HG03064 (cell line): Measurements from ENCODE around the gene NDUFS7.

Experiments used
- ATAC-seq: cut with Tn5 transposase; IDR thresholded peaks from one replicate; pipeline ENCODE4 v1.9.1; 2021; ENCODE audit warnings: low read depth; ENCODE audit not compliant: unreplicated experiment

The NDUFS7 gene

DNA sequence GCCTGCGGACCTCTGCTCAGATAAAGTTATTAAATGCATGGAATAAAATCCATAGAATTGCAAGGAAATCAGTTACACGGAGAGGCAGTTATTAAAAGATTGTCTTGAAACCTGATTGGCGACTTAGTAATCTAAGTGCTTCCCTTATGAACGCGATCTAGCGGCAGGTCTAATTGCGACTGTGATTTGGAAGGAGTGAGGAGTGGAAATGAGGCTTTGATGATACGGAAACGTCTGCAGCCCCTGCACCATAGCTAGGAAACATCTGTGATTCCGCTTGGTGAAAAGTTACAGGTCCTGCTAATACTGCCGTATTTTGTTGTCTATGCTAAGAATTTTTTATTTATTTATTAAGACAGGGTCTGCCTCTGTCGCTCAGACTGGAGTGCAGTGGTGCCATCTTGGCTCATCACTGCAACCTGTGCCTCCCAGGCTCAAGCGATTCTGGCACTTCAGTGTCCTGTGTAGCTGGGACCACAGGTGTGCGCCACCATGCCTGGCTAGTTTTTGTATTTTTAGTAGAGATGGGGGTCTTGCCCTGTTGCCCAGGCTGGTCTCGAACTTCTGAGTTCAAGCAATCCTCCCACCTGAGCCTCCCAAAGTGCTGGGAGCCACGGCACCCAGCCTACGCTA lies 887 bp downstream of the NDUFS7 start:
- ATAC-seq, result no peak

DNA sequence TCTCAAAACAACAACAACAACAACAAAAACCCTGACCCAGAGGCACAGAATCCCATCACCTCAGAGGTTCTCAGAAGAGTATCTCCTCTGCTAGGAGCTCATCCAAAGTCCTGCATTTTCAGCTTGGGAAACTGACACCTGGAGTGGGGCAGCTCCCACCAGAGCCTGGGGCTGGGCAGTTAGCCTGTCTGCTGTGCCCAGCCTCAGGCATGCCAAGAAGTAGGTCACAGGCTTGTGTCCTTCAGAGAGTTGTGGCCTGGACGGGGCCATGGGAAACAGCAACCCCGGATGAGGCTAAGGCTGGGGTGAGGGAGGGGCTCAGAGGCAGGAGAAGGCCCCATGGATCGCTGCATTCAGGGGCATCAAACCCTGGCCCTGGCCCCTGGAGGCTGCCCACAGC lies 2.1 kb downstream of the NDUFS7 start:
- no peak for ATAC-seq

DNA sequence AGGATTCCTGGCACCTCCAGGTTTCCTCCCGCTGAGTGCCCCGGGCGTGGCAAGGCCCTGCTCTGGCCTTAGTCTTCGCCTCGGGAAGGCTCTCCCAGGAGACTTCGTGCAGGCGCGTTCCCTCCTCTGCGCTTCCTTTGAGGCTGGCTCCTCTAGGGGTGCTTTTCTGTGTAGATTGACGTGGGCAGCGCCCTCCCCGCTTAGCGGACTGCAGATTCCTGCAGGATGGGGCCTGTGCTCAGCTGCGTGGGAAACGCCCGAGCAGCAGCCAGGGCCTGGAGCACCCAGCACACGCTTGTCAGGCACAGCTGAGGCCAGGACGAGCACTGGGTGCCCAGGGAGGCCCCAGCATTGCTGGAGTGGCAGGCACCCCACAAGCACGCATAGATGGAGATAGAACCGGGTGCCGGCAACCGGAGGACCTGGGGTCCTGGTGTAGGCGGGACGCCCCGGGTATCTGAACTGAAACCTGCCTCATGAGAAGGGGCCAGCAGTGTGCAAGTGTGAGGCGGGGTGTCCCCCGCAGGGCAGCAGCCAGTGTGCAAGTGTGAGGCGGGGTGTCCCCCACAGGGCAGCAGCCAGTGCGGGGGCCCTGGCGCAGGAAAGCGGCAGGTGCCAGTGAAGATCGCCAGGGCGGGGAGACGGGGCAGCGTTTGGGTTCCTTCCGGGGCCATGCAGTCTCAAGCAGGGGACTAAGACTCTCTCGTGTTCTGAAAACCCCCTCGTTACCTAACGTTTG lies 3.4 kb downstream of the NDUFS7 start:
- ATAC-seq, result no peak

DNA sequence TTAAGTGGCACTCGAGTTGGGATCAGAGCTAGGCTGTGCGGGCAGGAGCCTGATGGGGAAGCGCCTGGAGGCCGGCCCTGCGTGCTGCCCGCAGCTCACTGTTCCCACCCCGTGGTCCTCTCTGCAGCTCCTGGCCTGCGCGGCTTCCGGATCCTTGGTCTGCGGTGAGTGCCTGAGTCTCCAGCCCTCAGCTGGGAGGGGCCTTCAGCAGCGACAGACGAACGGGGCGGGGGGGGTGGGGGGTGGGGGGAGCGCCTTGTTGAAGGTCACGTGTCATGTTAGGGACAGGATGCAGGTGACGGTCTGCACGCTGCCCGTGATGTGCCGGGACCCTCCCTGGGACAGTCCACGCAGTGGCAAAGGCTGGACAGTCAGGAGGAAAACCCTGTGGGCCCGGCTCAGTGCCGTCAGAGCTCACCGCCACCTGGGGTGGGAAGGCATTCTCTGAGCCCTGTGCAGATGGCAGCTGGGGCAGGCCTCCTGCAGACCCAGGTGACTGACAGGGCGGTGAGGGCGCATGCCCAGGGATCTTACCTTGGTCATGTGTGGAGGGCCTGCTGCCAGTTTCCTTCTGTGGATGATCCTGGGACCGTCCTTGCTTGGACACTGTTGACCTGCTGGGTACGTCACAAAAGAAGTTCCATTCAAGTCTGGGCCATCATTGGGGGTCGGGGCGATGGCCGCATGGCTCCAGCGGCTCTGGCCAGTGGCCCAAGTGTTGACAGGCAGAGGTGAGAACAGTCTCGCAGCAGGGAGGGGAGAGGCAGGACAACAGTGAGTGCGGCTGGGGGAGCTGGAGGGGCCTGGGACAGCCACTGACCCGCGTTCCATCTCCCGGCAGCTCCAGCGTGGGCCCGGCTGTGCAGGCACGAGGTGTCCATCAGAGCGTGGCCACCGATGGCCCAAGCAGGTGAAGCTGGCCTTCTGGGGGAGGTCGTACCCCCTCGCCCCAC lies 4.3 kb downstream of the NDUFS7 start:
- ATAC-seq, result no peak

DNA sequence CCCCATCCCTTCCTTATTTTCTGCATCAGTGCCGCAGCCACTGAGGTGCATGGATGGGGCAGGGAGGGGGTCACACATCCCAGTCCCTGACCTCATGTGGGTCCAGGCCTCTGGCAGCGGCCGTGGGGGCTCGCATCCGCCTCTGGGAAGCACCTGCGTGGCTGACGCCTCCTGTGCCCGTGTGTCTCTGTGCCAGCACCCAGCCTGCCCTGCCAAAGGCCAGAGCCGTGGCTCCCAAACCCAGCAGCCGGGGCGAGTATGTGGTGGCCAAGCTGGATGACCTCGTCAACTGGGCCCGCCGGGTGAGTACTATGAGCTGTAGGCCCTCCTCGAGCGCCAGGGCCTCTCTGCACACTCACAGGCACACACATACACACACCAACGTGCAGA lies 4.9 kb downstream of the NDUFS7 start:
- ATAC-seq, result no peak

DNA sequence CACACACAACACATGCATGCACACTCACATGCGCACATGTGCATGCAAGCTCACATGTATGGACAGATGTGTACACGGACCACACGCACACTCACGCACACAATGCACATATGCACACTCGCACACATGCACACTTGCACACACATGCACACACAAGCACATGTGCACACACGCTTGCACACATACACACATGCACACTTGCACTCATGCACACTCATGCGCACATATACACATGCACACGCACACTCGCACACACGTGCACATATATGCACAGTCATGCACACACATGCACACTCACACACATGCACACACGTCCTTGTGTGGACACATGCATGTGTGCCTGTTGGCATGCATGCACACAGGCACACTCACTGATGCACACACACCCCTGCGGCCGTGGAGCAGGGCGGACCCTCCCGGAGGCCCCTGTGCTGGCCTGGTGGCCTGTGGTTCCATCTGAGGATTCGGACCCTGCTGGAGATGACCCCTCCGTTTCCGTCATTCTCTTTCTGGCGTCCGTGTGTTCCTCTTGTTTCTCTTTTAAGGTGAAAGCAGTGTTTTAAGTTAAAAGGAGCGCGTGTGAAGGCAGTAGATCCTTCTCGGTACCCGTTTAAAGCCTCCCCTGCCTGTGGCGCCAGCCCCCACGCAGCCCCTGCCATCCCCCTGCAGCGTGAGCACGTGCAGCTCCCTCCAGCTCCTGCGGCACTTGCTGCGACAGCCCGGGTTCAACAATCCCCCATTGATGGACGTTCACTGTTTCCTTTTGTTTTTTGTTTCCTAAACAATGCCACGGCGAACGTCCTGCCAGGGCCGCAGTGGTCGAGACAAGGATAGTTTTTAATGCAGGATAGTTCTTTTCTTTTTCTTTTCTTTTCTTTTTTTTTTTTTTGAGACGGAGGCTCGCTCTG lies 5.6 kb downstream of the NDUFS7 start:
- no peak for ATAC-seq

DNA sequence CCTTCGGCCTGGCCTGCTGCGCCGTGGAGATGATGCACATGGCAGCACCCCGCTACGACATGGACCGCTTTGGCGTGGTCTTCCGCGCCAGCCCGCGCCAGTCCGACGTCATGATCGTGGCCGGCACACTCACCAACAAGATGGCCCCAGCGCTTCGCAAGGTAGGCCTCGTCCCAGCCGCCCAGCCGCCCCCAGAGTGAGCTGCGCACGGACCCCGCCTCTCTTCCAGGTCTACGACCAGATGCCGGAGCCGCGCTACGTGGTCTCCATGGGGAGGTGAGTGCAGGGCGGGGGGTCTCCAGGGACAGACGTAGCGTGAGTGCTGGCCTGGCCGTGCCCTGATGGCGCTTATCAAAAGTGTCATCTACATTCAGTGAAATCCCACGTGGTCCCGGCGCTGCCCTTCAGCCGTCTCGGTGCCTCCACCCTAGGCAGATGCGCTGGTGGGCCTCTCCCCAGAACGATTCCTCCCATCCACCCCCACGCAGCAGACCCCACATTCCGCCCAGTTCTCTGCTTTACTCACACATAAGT lies 7.2 kb downstream of the NDUFS7 start:
- no peak for ATAC-seq

DNA sequence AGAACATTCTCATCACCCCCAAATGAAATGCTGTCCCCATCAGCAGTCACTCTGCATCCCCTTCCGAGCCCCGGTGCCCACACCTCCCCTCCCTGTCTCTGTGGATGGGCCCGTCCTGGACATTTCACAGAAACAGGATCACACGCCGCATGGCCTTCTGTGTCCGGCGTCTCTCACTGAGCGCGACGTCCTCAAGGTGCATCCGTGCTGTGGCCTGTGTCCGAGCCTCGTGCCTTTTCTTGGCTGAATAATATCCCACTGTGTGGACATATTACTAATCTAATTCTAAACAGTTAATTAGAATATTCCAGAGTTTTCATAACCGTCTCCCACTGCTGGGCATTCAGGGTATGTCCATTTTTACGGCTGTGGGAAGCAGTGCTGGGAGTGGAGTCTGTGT lies 8.7 kb downstream of the NDUFS7 start:
- ATAC-seq, result no peak

DNA sequence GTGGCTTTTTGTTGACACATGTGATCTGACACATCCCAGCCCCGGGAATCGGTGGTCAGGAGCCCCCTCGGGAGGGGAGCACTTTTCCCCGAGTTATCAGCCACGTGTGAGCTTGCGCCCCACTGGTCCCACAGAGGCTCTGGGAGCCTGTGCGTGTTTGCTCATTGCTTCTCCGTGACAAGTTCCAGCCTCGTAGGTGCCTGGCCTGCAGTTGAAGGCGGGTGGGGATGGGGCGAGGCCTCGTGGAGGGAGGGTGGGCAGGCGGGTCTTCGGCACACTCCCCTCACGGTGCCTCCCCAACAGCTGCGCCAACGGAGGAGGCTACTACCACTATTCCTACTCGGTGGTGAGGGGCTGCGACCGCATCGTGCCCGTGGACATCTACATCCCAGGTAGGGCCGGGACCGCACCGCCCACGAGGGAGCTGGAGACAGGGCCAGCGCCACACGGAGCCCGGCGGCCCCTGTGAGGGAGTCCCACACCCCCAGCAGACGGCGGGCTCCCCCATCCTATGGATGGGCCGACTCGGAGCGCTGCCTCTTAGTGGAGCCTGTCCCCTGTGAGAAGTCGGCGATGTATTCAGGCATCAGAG lies 9.3 kb downstream of the NDUFS7 start:
- no peak for ATAC-seq

DNA sequence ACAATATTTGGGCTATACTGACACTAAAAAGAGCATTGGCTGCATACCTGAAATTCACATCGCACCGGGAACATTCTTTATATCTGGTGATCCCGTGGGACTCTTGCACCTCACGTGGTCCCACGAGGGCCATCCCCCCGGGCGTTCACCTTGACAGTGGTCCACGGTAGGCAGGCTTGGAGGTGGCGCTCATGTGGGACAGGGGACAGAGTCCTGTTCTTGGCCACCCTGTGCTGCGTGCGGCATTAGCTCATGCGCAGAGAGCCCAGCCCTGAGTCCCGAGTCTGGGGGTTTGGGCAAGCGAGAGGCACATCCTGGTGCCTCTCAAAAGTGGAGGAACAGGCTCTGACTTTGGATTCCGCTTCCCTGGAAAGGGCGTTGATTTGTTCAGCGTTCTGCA lies 10.1 kb downstream of the NDUFS7 start:
- ATAC-seq, result no peak

DNA sequence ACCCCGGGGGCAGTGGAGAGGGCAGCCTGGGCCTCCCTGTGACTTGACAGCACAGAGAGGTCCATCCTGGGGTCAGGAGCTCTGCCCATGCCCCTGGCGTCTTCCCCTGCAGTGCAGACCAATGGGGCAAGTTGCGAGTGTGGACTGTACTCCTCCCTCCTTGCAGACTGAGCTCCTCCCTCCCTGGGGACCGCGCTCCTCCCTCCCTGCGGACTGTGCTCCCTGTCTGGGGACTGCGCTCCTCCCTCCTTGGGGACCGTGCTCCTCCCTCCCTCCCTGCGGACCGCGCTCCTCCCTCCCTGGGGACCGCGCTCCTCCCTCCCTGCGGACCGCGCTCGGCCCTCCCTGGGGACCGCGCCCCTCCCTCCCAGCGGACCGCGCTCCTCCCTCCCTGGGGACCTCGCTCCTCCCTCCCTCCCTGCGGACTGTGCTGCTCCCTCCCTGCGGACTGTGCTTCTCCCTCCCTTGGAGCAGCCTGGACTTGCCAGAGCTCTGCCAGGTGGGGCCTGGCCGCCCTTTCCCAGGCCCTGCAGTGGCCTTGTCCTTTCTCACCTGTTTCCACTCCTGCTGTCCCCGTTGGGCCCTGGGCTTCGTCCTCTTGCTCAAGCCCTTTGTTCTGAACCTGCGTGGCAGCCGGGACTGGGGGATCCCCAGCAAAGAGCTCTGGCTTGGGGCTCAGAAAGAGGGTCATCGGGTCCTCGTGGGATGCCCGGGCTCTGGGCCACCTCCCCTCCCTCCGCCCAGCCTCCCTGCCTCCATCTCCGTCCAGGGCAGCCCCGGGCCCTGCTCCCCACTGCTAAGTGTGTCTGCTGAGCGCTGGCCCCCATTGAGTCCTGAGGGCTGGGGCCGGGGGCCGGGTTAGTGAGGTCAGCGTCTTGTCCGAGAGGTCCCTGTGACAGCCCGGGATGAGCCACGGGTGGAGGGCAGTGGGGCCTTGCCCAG lies 10.8 kb downstream of the NDUFS7 start:
- ATAC-seq, result no peak

DNA sequence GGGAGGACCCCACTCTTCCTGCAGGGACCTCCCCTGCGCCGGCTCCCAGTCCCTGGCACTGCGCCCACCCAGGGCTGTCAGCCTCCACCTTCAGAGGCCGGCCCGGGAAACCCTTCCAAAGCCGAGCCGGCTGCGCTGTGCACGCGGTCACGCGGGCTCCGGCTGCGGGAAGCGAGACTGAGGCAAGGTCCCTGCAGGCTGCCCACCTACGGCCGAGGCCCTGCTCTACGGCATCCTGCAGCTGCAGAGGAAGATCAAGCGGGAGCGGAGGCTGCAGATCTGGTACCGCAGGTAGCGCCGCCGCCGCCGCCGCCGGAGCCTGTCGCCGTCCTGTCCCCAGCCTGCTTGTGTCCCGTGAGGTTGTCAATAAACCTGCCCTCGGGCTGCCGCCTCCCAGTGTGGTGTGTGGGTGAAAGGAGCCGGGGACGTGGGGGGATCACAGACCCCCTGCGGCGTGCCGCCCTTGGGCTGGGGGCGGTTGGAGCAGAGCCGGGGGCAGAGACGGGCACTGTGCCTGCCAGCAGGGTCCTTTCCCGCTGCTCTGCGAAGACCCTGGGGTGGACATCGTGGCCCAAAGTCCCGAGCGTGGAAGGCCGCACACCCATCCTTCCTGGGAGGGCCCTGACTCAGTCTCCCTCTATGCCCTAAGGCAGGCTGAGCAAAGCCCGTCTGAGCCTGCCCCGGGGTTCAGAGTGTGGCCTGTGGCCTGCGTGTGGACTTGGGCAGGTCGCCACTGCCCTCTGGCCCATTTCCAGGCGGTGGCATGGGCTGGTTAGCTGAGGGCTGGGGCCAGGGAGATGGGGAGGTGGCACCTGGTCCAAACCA lies 11.7 kb downstream of the NDUFS7 start:
- no peak for ATAC-seq

DNA sequence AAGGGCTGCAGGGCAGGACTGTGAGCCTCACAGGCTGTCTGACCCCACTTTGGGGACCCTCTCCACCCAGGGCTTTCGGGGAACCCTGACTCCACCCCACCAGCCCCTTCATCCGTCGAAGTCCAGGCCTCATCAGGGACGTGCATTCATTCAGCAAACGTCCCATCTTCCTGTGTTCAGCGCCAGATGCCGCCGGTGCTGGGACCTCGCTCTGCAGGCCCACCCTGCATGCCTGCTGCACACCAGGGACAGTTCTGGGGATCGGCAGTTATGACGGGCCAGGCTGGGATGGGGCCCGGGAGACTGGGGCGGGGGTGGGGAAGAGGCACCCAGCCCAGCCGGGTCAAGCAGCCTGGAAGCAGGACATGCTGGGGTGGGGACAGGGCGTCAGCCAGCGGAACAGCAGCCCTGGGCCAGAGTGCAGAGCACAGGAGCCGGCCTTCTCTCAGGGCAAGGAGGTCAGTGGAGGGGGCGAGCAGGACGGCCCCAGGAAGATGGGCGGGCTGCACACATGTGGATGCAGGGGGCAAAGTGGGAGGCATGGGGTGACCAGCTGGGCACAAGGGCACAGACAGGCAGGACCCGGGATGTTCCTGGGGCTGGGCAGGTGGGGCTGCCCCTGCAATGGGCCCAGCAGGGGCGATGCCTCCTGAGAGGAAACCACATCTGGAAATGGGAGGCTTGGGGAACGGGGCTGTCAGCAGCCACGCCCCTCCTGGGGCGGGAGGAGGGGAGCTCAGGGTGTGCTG lies 12.5 kb downstream of the NDUFS7 start:
- no peak for ATAC-seq

DNA sequence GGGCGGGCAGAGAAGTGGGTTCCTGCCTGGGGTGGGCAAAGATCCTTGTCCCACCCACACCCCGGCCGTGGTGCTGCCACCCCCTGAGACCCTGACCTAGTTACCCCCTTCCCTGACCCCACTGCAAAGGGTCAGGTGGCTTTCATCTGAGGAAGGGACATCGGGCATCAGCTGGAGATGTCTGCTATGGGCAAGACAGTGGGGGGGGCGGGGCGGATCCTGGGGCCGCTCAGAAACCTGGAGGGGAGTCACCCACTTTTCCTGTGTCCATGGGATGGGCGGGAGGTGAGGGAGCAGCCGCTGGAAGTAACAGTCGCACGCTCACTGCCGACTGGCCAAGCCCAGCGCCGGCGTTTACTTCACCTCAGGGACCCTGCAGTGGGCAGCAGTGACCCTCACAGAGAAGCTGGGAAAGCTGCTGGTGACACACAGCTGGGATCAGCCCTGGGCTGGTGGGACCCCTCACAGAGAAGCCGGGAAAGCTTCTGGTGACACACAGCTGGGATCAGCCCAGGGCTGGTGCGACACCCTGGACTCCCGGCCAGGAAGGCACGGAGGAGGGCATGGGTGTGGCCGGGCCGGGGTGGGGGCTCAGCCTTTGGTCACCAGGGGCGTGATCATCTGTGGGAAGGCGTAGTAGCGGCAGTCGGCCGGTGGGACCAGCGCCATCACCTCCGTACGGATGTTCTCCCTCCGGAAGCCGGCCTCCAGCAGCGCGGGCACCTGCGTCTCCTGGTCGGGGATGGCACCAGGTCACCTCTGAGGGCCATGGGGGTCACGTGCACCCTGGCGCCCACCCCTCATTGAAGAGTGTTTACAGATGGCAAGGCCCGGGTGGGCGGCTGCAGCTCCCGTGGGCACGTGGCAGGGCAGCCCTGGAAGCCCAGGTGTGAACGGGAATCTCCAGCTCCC lies 13.3 kb downstream of the NDUFS7 start:
- no peak for ATAC-seq

DNA sequence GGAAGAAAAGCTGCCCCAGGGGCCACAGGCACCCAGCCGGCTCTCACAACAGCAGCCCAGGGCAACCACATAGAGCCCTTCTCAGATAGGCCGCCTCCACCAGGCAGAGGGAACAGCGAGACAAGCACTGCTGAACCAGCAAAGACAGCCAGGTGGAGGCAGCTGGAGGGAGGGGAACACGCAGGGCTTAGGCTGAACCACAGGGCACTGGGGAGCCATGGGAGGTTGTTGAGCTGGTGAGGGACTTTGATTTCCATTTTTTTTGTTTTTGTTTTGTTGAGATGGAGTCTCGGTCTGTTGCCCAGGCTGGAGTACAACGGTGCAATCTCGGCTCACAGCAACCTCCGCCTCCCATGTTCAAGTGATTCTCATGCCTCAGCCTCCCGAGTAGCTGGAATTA lies 14.1 kb downstream of the NDUFS7 start:
- ATAC-seq, result no peak

DNA sequence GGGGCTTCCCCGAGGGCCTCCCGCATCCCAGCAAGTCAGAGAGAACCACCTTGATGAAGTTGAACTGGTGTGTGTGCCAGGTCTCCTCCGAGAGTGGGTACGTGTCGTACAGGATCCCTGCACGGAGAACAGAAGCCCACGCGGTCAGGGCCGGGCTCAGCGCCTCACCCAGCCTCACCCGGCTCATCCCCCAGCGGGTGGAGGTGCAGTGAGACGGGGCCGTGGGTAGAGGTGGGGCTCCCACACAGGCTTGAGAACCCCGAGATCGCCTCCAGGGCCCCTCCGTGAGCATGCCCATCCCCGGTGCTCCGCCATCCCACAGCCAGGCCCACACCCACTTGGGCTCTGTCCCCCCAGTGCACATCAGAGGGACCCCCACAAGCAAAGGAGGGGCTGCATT lies 15.4 kb downstream of the NDUFS7 start:
- no peak for ATAC-seq
